Measurements from ENCODE around the gene ADAMTSL1. TPM values are rescaled to one million over a fixed set of nuclear protein-coding genes. Genes with fewer than 3 reads are reported as not detected.

Gene ADAMTSL1
- total and polyA plus RNA-seq, 2 experiments from 2014 or later = 2.3 to 5.0 TPM

GRCh38 chr9:18684593-18685317 lies 210.8 kb downstream of the ADAMTSL1 start (continued):
- TF ChIP-seq STAT1 (IDR thresholded peaks at IDR 0.05; ENCODE audit: unreplicated experiment) = no peak
- TF ChIP-seq ZNF331 (CRISPR knock-in tag; IDR thresholded peaks at IDR 0.05; ENCODE audit: low read depth) = no peak
- TF ChIP-seq, protein P1, sequence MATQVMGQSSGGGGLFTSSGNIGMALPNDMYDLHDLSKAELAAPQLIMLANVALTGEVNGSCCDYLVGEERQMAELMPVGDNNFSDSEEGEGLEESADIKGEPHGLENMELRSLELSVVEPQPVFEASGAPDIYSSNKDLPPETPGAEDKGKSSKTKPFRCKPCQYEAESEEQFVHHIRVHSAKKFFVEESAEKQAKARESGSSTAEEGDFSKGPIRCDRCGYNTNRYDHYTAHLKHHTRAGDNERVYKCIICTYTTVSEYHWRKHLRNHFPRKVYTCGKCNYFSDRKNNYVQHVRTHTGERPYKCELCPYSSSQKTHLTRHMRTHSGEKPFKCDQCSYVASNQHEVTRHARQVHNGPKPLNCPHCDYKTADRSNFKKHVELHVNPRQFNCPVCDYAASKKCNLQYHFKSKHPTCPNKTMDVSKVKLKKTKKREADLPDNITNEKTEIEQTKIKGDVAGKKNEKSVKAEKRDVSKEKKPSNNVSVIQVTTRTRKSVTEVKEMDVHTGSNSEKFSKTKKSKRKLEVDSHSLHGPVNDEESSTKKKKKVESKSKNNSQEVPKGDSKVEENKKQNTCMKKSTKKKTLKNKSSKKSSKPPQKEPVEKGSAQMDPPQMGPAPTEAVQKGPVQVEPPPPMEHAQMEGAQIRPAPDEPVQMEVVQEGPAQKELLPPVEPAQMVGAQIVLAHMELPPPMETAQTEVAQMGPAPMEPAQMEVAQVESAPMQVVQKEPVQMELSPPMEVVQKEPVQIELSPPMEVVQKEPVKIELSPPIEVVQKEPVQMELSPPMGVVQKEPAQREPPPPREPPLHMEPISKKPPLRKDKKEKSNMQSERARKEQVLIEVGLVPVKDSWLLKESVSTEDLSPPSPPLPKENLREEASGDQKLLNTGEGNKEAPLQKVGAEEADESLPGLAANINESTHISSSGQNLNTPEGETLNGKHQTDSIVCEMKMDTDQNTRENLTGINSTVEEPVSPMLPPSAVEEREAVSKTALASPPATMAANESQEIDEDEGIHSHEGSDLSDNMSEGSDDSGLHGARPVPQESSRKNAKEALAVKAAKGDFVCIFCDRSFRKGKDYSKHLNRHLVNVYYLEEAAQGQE (IDR thresholded peaks at IDR 0.05; ENCODE audit: unreplicated experiment) = no peak
- TF ChIP-seq, protein P2, sequence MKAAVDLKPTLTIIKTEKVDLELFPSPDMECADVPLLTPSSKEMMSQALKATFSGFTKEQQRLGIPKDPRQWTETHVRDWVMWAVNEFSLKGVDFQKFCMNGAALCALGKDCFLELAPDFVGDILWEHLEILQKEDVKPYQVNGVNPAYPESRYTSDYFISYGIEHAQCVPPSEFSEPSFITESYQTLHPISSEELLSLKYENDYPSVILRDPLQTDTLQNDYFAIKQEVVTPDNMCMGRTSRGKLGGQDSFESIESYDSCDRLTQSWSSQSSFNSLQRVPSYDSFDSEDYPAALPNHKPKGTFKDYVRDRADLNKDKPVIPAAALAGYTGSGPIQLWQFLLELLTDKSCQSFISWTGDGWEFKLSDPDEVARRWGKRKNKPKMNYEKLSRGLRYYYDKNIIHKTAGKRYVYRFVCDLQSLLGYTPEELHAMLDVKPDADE (IDR thresholded peaks at IDR 0.05) = no peak
- no peak for TF ChIP-seq EZH2phosphoT487 (IDR thresholded peaks at IDR 0.05; ENCODE audit: unreplicated experiment)
- no peak for TF ChIP-seq NANOG (IDR thresholded peaks at IDR 0.05; ENCODE audit: borderline replicate concordance)

DNA sequence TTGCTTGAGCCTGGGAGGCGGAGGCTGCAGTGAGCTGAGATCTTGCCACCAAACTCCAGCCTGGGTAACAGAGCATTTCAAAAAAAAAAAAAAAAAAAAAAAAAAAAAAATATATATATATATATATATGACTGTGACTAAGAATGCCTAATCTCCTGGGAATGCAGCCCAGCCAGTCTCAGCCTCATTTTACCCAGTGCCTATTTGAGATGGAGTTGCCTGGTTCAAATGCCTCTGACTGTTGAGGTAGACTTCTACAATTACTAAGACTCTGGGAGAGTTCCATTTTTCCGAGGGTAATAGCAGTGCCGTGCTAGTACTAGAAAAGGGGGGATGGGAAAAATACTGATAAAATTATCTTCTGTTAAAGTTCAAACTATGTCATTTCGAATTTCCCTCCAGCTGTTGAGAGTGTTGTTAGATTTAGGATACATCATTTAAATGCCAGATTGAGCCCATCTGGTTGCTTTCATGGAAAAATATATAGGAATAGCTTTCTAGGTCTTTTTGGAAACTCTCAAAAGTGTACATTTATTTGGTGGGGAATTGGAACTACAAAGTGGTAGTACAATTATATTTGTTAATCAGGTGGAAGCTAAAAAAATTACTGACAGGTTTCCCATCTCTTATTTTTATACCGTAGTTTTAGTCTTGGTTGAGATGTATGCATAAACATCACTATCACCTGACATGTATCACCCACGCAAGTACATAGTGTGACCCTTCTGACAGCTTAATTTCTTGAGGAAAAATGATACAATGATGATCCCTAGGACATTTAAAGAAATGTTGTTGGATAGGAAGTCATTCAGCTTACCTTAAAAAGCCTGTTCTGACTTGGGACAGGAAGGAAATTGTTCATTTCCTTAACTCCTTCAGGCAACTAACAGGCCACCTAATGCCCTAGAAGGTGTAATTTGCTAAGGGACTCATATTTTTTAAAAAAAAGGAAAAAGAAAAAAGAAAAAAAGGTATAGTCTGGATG lies 214.9 kb downstream of the ADAMTSL1 start:
- Histone ChIP-seq H3F3A (replicated peaks; ENCODE audit: low read depth) (no peaks in the 10 kb centered on the region), H4K20me1 (replicated peaks; ENCODE audit: insufficient read depth) (no peaks in the 10 kb centered on the region), H3K36me3 (ENCODE audit: insufficient read depth) (no peaks in the 10 kb centered on the region), H2AFZ (no peak overlapping the region), H3K4me1 (ENCODE audit: insufficient read depth) (no peaks in the 10 kb centered on the region), H3K27ac (ENCODE audit: low read depth) (no peak overlapping the region), H3K4me3 (no peak overlapping the region), H3K4me2 (no peak overlapping the region), H3K79me2 (replicated peaks; ENCODE audit: insufficient read depth) (no peaks in the 10 kb centered on the region), H3K27me3 (ENCODE audit: insufficient read depth) (no peaks in the 10 kb centered on the region), H3K9me2 (ENCODE audit: insufficient read depth) (no peaks in the 10 kb centered on the region)
- Mint-ChIP-seq H3K27me3 (ENCODE audit: insufficient read depth, low read depth, poor library complexity) (peaks cover 2% of the 10 kb centered on the region), H3K36me3 (ENCODE audit: low read depth) (peaks cover 2% of the 10 kb centered on the region; the same call in 2 of the 3 replicates), H3K4me3 (no peak overlapping the region), H3K27ac (no peak overlapping the region), H3K9me3 (peaks cover 4% of the 10 kb centered on the region), H3K4me1 (no peaks in the 10 kb centered on the region)
- TF ChIP-seq CREB1 (CRISPR knock-in tag; IDR thresholded peaks at IDR 0.05; ENCODE audit: low read depth) (no peak), ZNF114 (CRISPR knock-in tag; IDR thresholded peaks at IDR 0.05) (no peak), STAT1 (IDR thresholded peaks at IDR 0.05; ENCODE audit: unreplicated experiment) (no peak), NANOG (IDR thresholded peaks at IDR 0.05; ENCODE audit: borderline replicate concordance) (no peak), EZH2 (IDR thresholded peaks at IDR 0.05; ENCODE audit: low read depth, unreplicated experiment) (no peak)
- TF ChIP-seq, protein P3, sequence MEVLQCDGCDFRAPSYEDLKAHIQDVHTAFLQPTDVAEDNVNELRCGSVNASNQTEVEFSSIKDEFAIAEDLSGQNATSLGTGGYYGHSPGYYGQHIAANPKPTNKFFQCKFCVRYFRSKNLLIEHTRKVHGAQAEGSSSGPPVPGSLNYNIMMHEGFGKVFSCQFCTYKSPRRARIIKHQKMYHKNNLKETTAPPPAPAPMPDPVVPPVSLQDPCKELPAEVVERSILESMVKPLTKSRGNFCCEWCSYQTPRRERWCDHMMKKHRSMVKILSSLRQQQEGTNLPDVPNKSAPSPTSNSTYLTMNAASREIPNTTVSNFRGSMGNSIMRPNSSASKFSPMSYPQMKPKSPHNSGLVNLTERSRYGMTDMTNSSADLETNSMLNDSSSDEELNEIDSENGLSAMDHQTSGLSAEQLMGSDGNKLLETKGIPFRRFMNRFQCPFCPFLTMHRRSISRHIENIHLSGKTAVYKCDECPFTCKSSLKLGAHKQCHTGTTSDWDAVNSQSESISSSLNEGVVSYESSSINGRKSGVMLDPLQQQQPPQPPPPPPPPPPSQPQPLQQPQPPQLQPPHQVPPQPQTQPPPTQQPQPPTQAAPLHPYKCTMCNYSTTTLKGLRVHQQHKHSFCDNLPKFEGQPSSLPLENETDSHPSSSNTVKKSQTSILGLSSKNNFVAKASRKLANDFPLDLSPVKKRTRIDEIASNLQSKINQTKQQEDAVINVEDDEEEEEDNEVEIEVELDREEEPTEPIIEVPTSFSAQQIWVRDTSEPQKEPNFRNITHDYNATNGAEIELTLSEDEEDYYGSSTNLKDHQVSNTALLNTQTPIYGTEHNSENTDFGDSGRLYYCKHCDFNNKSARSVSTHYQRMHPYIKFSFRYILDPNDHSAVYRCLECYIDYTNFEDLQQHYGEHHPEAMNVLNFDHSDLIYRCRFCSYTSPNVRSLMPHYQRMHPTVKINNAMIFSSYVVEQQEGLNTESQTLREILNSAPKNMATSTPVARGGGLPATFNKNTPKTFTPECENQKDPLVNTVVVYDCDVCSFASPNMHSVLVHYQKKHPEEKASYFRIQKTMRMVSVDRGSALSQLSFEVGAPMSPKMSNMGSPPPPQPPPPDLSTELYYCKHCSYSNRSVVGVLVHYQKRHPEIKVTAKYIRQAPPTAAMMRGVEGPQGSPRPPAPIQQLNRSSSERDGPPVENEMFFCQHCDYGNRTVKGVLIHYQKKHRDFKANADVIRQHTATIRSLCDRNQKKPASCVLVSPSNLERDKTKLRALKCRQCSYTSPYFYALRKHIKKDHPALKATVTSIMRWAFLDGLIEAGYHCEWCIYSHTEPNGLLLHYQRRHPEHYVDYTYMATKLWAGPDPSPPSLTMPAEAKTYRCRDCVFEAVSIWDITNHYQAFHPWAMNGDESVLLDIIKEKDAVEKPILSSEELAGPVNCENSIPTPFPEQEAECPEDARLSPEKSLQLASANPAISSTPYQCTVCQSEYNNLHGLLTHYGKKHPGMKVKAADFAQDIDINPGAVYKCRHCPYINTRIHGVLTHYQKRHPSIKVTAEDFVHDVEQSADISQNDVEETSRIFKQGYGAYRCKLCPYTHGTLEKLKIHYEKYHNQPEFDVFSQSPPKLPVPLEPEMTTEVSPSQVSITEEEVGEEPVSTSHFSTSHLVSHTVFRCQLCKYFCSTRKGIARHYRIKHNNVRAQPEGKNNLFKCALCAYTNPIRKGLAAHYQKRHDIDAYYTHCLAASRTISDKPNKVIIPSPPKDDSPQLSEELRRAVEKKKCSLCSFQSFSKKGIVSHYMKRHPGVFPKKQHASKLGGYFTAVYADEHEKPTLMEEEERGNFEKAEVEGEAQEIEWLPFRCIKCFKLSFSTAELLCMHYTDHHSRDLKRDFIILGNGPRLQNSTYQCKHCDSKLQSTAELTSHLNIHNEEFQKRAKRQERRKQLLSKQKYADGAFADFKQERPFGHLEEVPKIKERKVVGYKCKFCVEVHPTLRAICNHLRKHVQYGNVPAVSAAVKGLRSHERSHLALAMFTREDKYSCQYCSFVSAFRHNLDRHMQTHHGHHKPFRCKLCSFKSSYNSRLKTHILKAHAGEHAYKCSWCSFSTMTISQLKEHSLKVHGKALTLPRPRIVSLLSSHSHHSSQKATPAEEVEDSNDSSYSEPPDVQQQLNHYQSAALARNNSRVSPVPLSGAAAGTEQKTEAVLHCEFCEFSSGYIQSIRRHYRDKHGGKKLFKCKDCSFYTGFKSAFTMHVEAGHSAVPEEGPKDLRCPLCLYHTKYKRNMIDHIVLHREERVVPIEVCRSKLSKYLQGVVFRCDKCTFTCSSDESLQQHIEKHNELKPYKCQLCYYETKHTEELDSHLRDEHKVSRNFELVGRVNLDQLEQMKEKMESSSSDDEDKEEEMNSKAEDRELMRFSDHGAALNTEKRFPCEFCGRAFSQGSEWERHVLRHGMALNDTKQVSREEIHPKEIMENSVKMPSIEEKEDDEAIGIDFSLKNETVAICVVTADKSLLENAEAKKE (CRISPR knock-in tag; IDR thresholded peaks at IDR 0.05) = no peak
- no peak for DNase-seq (ENCODE audit: low spot score)
- ATAC-seq = no peak
